Natural killer cell (primary cell): ENCODE measurements around the gene SDC3. TPM values are rescaled to one million over a fixed set of nuclear protein-coding genes. Genes with fewer than 3 reads are reported as not detected.

ENCODE experiments used
- ATAC-seq, 3 donors: fragments of 150-1000 bp in 2 of 3; fragments of 200-7000 bp in 1 of 3; cut with Tn5 transposase; 1 replicate in 1 of 3; 2 replicates in 2 of 3; pipeline ENCODE4 v1.10.0; 2021; ENCODE audit warnings: mild to moderate bottlenecking in 2 of 3, moderate library complexity in 2 of 3
- DNase-seq, 2 donors: peaks; one replicate each; pipeline versions ENCODE4 v3.0.0 to v3.0.0-alpha.2; 2013 to 2021; ENCODE audit warnings: mixed read lengths in 1 of 2
- H3K27ac ChIP-seq: one replicate; pipeline ENCODE4 v1.5.1; 2013; ENCODE audit warnings: mild to moderate bottlenecking, low read length
- H3K27me3 ChIP-seq: one replicate; pipeline ENCODE4 v1.6.1; 2013; ENCODE audit warnings: low read length; ENCODE audit not compliant: control insufficient read depth, insufficient read depth
- H3K36me3 ChIP-seq: one replicate; pipeline ENCODE4 v1.6.1; 2013; ENCODE audit warnings: low read length; ENCODE audit not compliant: control insufficient read depth, insufficient read depth
- H3K4me1 ChIP-seq: one replicate; pipeline ENCODE4 v1.6.1; 2013; ENCODE audit warnings: low read length; ENCODE audit not compliant: control insufficient read depth, insufficient read depth
- H3K4me3 ChIP-seq: one replicate; pipeline ENCODE4 v1.5.1; 2013; ENCODE audit warnings: low read length
- H3K9me3 ChIP-seq: one replicate; pipeline ENCODE4 v1.6.1; 2013; ENCODE audit warnings: low read length; ENCODE audit not compliant: control insufficient read depth, insufficient read depth
- H3K27ac Mint-ChIP-seq, 2 donors: one replicate each; pipeline ENCODE4 v1.8.0; 2022; ENCODE audit warnings: mild to moderate bottlenecking in 2 of 2, mixed read lengths in 2 of 2, moderate library complexity in 1 of 2
- H3K27me3 Mint-ChIP-seq, 2 donors: one replicate each; pipeline ENCODE4 v1.8.0; 2022; ENCODE audit warnings: low read depth in 2 of 2, mixed read lengths in 2 of 2
- H3K36me3 Mint-ChIP-seq: one replicate; pipeline ENCODE4 v1.8.0; 2022; ENCODE audit warnings: mixed read lengths
- H3K4me1 Mint-ChIP-seq, 2 donors: one replicate each; pipeline ENCODE4 v1.8.0; 2022; ENCODE audit warnings: mixed read lengths in 2 of 2
- H3K4me3 Mint-ChIP-seq: one replicate; pipeline ENCODE4 v1.8.0; 2022; ENCODE audit warnings: mild to moderate bottlenecking, moderate library complexity, mixed read lengths
- H3K9me3 Mint-ChIP-seq, 2 donors: one replicate each; pipeline ENCODE4 v1.8.0; 2022; ENCODE audit warnings: mixed read lengths in 2 of 2
- CTCF ChIP-seq: fragments of 200-600 bp; IDR thresholded peaks from one replicate; pipeline ENCODE4 v1.8.0; 2022; ENCODE audit warnings: antibody characterized with exemption
- WGBS: methylation state at CpG from one replicate; pipeline ENCODE4 v1.1.7; 2013; ENCODE audit warnings: missing lambda C conversion rate; ENCODE audit not compliant: insufficient coverage; 5-methylcytosine and 5-hydroxymethylcytosine counted together
- intact Hi-C: fragments of 100-400 bp; cut with micrococcal nuclease; formaldehyde crosslinking; loops from one replicate; pipeline ENCODE4 v1.14.2; 2022
- total RNA-seq, 4 donors: library from RNA; stranded (reverse); fragments of 120-200 nt in 1 of 4; gene quantifications; one replicate each; pipeline versions ENCODE4 v1.2.3 to v1.2.4, GENCODE V29; 2013 to 2022

Gene SDC3
- total RNA-seq, 3 donors from 2014 or later (not counting 1 experiment from before 2014, with no cell fraction given): 0.33 to 0.63 TPM; not detected in 1

DNA sequence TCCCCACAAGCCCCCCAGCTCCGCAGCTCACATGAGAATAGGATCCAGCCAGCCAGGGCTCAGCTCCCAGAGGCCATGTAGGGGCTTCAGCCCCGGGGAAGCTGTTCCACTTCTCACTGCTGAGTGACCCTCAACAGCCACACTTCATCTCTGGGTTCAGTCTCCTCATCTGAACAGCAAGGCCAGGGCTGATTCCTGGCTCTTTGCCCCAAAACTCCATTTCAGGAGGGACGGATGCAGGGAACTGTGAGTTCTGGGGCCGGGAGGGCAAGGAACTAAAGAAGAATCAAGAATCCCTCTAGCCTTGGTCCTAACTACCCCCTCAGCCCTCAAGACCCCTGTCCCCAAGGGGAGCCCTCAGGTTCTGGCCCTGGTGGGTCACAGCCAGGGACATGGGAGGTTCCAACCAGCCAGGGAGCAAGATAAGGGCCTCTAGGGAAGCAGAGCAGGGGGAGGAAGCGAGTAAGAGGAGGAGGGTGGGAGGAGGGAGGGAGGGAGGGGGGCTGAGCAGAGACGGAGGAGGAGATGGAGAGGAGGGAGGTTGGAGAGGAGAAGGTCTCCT is 13.1 kb downstream of the SDC3 start:
- peaks cover 0 to 6% of the 10 kb centered on the region in 2 donors for H3K9me3 Mint-ChIP-seq
- 60% methylated on average over 6 of the region's 6 CpGs for WGBS

GRCh38 chr1:30894508-30894973 is 14.0 kb downstream of the SDC3 start:
- TF ChIP-seq CTCF: no peak
- H3K27ac Mint-ChIP-seq: peak overlapping the region in 1 of 2 donors; percentile 14
- Histone ChIP-seq H3K4me1 (peaks cover 3% of the 10 kb centered on the region), H3K27ac (no peak overlapping the region), H3K9me3 (no peaks in the 10 kb centered on the region), H3K27me3 (peaks cover 7% of the 10 kb centered on the region), H3K4me3 (no peak overlapping the region), H3K36me3 (no peaks in the 10 kb centered on the region)
- no peaks in the 10 kb centered on the region for H3K36me3 Mint-ChIP-seq
- 56% methylated on average over 7 of the region's 7 CpGs for WGBS
- H3K9me3 Mint-ChIP-seq: peaks cover 0 to 6% of the 10 kb centered on the region in 2 donors
- peaks cover 18 to 19% of the 10 kb centered on the region in 2 donors for H3K27me3 Mint-ChIP-seq
- no peak overlapping the region for H3K4me3 Mint-ChIP-seq
- intact Hi-C loops: no loop called here
- no peak for DNase-seq
- peak in 1 of 3 donors; percentile 37 for ATAC-seq
- peaks cover 0 to 10% of the 10 kb centered on the region in 2 donors for H3K4me1 Mint-ChIP-seq

More for the DNA sequence above, 13.1 kb downstream of the SDC3 start:
- Mint-ChIP-seq H3K27me3 (peaks cover 21 to 25% of the 10 kb centered on the region in 2 donors), H3K4me3 (no peak overlapping the region), H3K36me3 (no peaks in the 10 kb centered on the region), H3K27ac (no peak overlapping the region), H3K4me1 (peaks cover 0 to 10% of the 10 kb centered on the region in 2 donors)
- TF ChIP-seq CTCF: no peak
- peaks cover 7% of the 10 kb centered on the region for H3K27me3 ChIP-seq
- no peaks in the 10 kb centered on the region for H3K9me3 ChIP-seq
- DNase-seq (no peak), ATAC-seq (no peak)
- H3K27ac ChIP-seq: no peak overlapping the region
- H3K4me3 ChIP-seq: no peak overlapping the region
- peaks cover 3% of the 10 kb centered on the region for H3K4me1 ChIP-seq
- H3K36me3 ChIP-seq: no peaks in the 10 kb centered on the region
- intact Hi-C loops: no loop called here

GRCh38 chr1:30893776-30894507 is 14.6 kb downstream of the SDC3 start:
- H3K27ac Mint-ChIP-seq: peak overlapping the region in 1 of 2 donors; percentile 14
- H3K27ac ChIP-seq: no peak overlapping the region
- ATAC-seq (no peak), DNase-seq (no peak)
- 76% methylated on average over 6 of the region's 9 CpGs for WGBS
- H3K4me1 Mint-ChIP-seq: peaks cover 0 to 10% of the 10 kb centered on the region in 2 donors
- H3K4me3 ChIP-seq: no peak overlapping the region
- H3K36me3 ChIP-seq: no peaks in the 10 kb centered on the region
- peaks cover 7% of the 10 kb centered on the region for H3K27me3 ChIP-seq
- H3K9me3 Mint-ChIP-seq: peaks cover 0 to 6% of the 10 kb centered on the region in 2 donors
- peaks cover 3% of the 10 kb centered on the region for H3K4me1 ChIP-seq
- no peak for TF ChIP-seq CTCF
- H3K9me3 ChIP-seq: no peaks in the 10 kb centered on the region
- peaks cover 20 to 22% of the 10 kb centered on the region in 2 donors for H3K27me3 Mint-ChIP-seq
- no peak overlapping the region for H3K4me3 Mint-ChIP-seq
- H3K36me3 Mint-ChIP-seq: no peaks in the 10 kb centered on the region
- intact Hi-C loops: no loop called here
